BJ (cell line): ENCODE data around the gene SGSM1. TPM values are rescaled to one million over a fixed set of nuclear protein-coding genes. Genes with fewer than 3 reads are reported as not detected.

Experiments
- CTCF ChIA-PET: fragments of 350-600 bp; formaldehyde crosslinking; extraction: SDS; loops from one replicate; lab custom pipeline; 2021; ENCODE audit warnings: antibody characterized with exemption, inconsistent platforms; lab: Yijun Ruan, JAX
- POLR2A ChIA-PET: fragments of 300-600 bp; sonication (Branson Sonifier 250); formaldehyde crosslinking; extraction: SDS; loops from one replicate; lab custom pipeline; 2021; ENCODE audit warnings: antibody characterized with exemption; lab: Charles Lee
- DNase-seq: peaks from one replicate; pipeline ENCODE4 v3.0.0-alpha.2; 2011; ENCODE audit warnings: low read depth
- H3K27me3 ChIP-seq: 2 replicates; pipeline ENCODE4 v1.6.0; 2011; ENCODE audit warnings: low read length; ENCODE audit not compliant: control insufficient read depth, insufficient read depth
- H3K36me3 ChIP-seq: 2 replicates; pipeline ENCODE4 v1.5.1; 2011; ENCODE audit warnings: low read length; ENCODE audit not compliant: control insufficient read depth, insufficient read depth
- H3K4me3 ChIP-seq: 2 replicates; pipeline ENCODE4 v1.5.1; 2011; ENCODE audit warnings: low read depth, mild to moderate bottlenecking, control low read depth, low read length
- polyA plus RNA-seq: library from polyadenylated mRNA; depleted of rRNA; stranded (reverse); fragments of >200 nt; gene quantifications from 2 replicates; pipeline ENCODE4 v1.2.3, GENCODE V29; 2011; rRNA removed
- small RNA-seq: library from RNA; depleted of rRNA; stranded (forward); fragments of <200 nt; gene quantifications from one replicate; pipeline ENCODE3, GENCODE V24; 2012; ENCODE audit warnings: low replicate concordance, low read depth; ENCODE audit not compliant: insufficient read length
- TF ChIP-seq, protein P1 (sequence below): IDR thresholded peaks from 2 replicates; pipeline ENCODE4 v1.5.1; 2011; ENCODE audit warnings: low read depth, mild to moderate bottlenecking, control low read depth, inconsistent platforms, low read length, moderate library complexity; ENCODE audit not compliant: insufficient read depth

SGSM1 gene
- polyA plus RNA-seq, 1 experiment = not detected

DNA sequence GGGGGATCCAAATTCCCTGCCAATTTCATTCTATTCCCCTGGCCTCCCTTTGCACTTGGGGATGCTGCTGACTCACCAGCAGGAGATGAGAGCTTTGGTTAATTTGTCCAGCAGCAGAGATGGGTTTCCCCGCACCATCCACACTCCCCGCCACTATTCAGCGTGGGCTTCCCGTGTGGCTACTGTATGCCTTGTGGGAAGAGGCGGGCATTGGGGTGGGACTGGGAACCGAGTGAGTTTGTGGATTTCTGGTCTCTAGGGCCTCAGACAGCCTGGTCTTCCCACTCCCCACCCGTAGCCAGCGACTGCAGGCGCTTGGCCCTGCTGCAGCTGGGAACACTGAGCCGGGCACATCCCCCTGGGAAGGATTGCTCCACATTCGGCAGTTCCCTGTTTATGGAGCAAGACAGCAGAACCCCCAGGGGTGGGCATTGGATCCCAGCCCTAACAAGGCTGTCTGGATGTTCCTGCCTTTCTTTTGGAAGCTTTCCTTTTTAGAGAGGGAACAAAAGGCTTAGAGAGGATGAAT lies 169.9 kb downstream of the SGSM1 start:
- ChIA-PET CTCF (no interaction called here), POLR2A (no interaction called here)
- no peaks in the 10 kb centered on the region for H3K36me3 ChIP-seq
- TF ChIP-seq, protein P1, sequence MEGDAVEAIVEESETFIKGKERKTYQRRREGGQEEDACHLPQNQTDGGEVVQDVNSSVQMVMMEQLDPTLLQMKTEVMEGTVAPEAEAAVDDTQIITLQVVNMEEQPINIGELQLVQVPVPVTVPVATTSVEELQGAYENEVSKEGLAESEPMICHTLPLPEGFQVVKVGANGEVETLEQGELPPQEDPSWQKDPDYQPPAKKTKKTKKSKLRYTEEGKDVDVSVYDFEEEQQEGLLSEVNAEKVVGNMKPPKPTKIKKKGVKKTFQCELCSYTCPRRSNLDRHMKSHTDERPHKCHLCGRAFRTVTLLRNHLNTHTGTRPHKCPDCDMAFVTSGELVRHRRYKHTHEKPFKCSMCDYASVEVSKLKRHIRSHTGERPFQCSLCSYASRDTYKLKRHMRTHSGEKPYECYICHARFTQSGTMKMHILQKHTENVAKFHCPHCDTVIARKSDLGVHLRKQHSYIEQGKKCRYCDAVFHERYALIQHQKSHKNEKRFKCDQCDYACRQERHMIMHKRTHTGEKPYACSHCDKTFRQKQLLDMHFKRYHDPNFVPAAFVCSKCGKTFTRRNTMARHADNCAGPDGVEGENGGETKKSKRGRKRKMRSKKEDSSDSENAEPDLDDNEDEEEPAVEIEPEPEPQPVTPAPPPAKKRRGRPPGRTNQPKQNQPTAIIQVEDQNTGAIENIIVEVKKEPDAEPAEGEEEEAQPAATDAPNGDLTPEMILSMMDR = no peak
- H3K27me3 ChIP-seq = no peaks in the 10 kb centered on the region
- H3K4me3 ChIP-seq = no peak overlapping the region
- DNase-seq = no peak

DNA sequence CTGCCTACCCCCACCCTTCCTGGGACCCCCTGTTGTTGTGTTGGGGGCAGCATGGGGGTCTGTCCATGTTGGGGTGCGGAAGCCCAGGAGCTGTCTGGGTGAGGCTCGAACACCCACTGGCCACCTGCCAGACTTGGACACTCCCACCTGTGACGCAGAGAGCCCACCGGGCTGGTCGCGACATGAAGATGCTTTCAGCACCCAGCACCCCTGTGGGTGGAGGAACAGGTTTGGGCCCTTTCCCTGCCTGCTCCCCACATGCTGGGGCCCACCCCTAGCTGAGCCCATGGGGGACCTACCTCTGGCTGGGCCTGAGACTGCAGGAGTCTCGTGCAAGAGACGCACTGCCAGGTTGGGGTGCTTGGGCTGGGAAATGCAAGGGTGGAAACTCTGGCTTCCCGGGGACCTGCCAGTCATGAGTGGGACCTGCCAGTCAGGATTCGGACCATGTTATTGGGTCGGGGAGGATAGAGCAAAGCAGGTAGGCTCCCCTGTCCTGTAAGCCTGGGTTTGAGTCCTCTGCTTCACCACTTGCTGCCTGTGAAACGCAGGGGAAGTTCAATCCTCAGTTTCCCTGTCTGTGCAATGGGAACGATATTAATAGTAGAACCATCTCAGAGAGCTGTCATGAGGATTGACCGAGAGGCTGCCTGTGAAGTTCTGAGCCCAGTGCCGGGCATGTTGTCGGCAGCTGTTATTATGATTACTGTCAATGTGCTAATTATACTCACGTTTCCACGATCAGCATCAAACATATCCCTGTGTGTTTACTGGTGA lies 170.6 kb downstream of the SGSM1 start:
- TF ChIP-seq, protein P1 = no peak
- no peak overlapping the region for H3K4me3 ChIP-seq
- no peak for DNase-seq
- no peaks in the 10 kb centered on the region for H3K36me3 ChIP-seq
- POLR2A ChIA-PET = no interaction called here
- CTCF ChIA-PET = no interaction called here
- no peaks in the 10 kb centered on the region for H3K27me3 ChIP-seq

Small RNA genes lying within 50 kb of the gene (small RNA-seq; reads per million reads assigned to genes)
- not detected for gene RF00275

Other genes with a start within 250 kb of the SGSM1 start
- 3.2 and 6.5 TPM in 2 replicates for gene LRRC75B, start 213.1 kb upstream of the SGSM1 start, polyA plus RNA-seq
- gene GGT1, start 203.0 kb upstream of the SGSM1 start, polyA plus RNA-seq = 2.0 and 2.4 TPM in 2 replicates
- gene PIWIL3, start 31.5 kb upstream of the SGSM1 start, polyA plus RNA-seq = not detected in 2 replicates
- gene LHFPL7, start 140.5 kb downstream of the SGSM1 start, polyA plus RNA-seq = not detected in 2 replicates
- 0.11 and 0.15 TPM in 2 replicates for gene KIAA1671, start 146.5 kb downstream of the SGSM1 start, polyA plus RNA-seq